Measurements from ENCODE around the gene SYNDIG1L. TPM values are rescaled to one million over a fixed set of nuclear protein-coding genes. Genes with fewer than 3 reads are reported as not detected.

SYNDIG1L gene
- total and polyA plus RNA-seq, 2 of the 4 experiments (the other 2 are of a cell fraction) = not detected

DNA sequence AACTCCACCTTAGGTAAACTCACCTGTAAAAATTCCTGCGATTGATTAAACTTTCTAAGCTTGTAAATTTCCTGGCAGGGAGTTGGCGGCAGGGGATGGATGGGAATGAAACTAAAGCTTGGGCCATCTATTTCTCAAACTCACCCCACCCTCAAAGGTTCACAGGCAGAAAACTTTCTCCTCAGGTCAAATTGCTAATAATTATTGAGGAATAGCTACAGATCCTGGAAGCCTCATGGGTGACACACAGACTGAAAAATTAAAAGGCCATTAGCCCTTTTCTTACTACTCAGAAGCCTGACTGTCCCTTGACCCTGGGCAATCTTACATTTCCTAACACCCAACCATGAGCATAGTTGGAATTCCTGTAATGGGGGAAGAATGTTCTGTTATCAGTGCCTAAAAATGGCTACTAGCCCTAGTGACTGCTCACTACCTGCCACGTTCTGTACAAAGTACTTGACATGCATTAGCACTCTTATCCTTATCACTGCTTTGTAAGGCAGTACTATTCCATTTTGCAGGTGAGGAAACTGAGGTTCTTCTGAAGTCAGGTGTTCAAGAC, 12.4 kb upstream of the SYNDIG1L start:
- dilution Hi-C loops (cut with HindIII; ENCODE audit: low sequenced_read_pairs, unreplicated experiment) (no loop called here), intact Hi-C loops (cut with micrococcal nuclease) (no loop called here), in situ Hi-C loops (cut with MboI; ENCODE audit: low sequenced_read_pairs) (no loop called here)
- WGBS, 2 experiments (ENCODE audit: extremely low coverage in 2 of 2, insufficient read length in 1 of 2) = no CpG with 5 or more reads among the region's 3 CpGs
- no peak overlapping the region for H4K5ac ChIP-seq (ENCODE audit: low read depth, low read length)
- TF ChIP-seq NFE2L2 (IDR thresholded peaks at IDR 0.05; ENCODE audit: low read depth, low read length) (no peak), MXI1 (IDR thresholded peaks at IDR 0.05; ENCODE audit: borderline replicate concordance, low read depth, low read length) (no peak), RCOR1 (IDR thresholded peaks at IDR 0.05; ENCODE audit: insufficient replicate concordance, low read length) (no peak), FOS (IDR thresholded peaks at IDR 0.05; ENCODE audit: low read depth, low read length) (no peak), SMC3 (IDR thresholded peaks at IDR 0.05; ENCODE audit: low read depth, low read length) (no peak)
- H3K9me3 ChIP-seq (ENCODE audit: control insufficient read depth, insufficient read depth, low read length) = no peaks in the 10 kb centered on the region
- H4K8ac ChIP-seq (ENCODE audit: low read depth in 2 of 2, low read length in 2 of 2) = no peak overlapping the region
- H2BK20ac ChIP-seq (ENCODE audit: low read depth, low read length) = no peak overlapping the region
- H3K4me2 ChIP-seq (ENCODE audit: low read depth, low read length) = no peak overlapping the region
- H3K9me1 ChIP-seq (ENCODE audit: insufficient read depth, low read length) = no peaks in the 10 kb centered on the region
- no peak overlapping the region for H3K4me3 ChIP-seq (ENCODE audit: insufficient read depth, low read depth, low read length)
- H3K23ac ChIP-seq (ENCODE audit: low read depth, low read length) = no peak overlapping the region
- ChIA-PET CTCF (interaction anchor here (0.8 kb wide), 1 partner anchor 9 kb away, joined by 3 read pairs; no protein-coding TSS in a partner anchor), POLR2A (ENCODE audit: unreplicated experiment) (no interaction called here)
- no peak overlapping the region for H2AK9ac ChIP-seq (replicated peaks; ENCODE audit: low read depth, low read length, poor library complexity)
- BruUV-seq (replicated peaks) = no TSS peak
- no peak overlapping the region for H4K91ac ChIP-seq (ENCODE audit: insufficient read depth, low read depth, low read length)
- no peak overlapping the region for H3K4ac ChIP-seq (ENCODE audit: low read depth, low read length)
- H3K18ac ChIP-seq (ENCODE audit: low read depth, low read length) = no peak overlapping the region
- no peaks in the 10 kb centered on the region for H3K79me1 ChIP-seq (ENCODE audit: low read depth in 1 of 2, low read length in 2 of 2)
- H2AFZ ChIP-seq (replicated peaks; ENCODE audit: low read length, poor library complexity) = no peak overlapping the region
- no peak overlapping the region for H2BK5ac ChIP-seq (ENCODE audit: low read depth, low read length, poor library complexity, severe bottlenecking)
- H2AK5ac ChIP-seq (ENCODE audit: low read depth, low read length) = no peak overlapping the region
- no peak overlapping the region for H3K56ac ChIP-seq (ENCODE audit: extremely low read depth, insufficient read depth, low read length)
- H3K36me3 ChIP-seq (ENCODE audit: control insufficient read depth, insufficient read depth, low read length) = no peaks in the 10 kb centered on the region
- no peak; the same call in 1 of the 2 replicates for ATAC-seq (ENCODE audit: low read depth)
- no peak overlapping the region for H3K14ac ChIP-seq (replicated peaks; ENCODE audit: low read depth, low read length)
- H3K27ac ChIP-seq (ENCODE audit: insufficient read depth, low read length) = no peak overlapping the region
- no peaks in the 10 kb centered on the region for H3K4me1 ChIP-seq (ENCODE audit: control insufficient read depth, insufficient read depth, low read length)
- no peak overlapping the region for H2BK120ac ChIP-seq (ENCODE audit: low read depth, low read length)
- no peak overlapping the region for H3K9ac ChIP-seq (ENCODE audit: low read depth, low read length)
- H2BK15ac ChIP-seq (ENCODE audit: low read depth, low read length) = no peak overlapping the region
- H3K27me3 ChIP-seq (ENCODE audit: control insufficient read depth, insufficient read depth, low read length) = peaks cover 40% of the 10 kb centered on the region
- DNase-seq = no peak
- H4K20me1 ChIP-seq (ENCODE audit: insufficient read depth, low read length) = no peaks in the 10 kb centered on the region
